Breast epithelium (tissue), 4 donors: ENCODE data around the gene GLIPR2. TPM values are rescaled to one million over a fixed set of nuclear protein-coding genes. Genes with fewer than 3 reads are reported as not detected.

ENCODE experiments used
- DNase-seq, 2 donors: peaks; one replicate each; pipeline ENCODE4 v3.0.0-alpha.2; 2019; ENCODE audit warnings: low spot score in 2 of 2
- H3K27ac ChIP-seq, 2 donors: fragments of 200-600 bp; sonication (generic) in 1 of 2; one replicate each; pipeline ENCODE4 v1.5.1; 2016 to 2019; ENCODE audit warnings: mild to moderate bottlenecking in 1 of 2
- H3K27me3 ChIP-seq, 2 donors: fragments of 200-600 bp; sonication (generic) in 1 of 2; one replicate each; pipeline versions ENCODE4 v1.5.1 to v1.6.0; 2017 to 2019; ENCODE audit warnings: control low read depth in 1 of 2, mild to moderate bottlenecking in 1 of 2
- H3K36me3 ChIP-seq: fragments of 200-600 bp; one replicate; pipeline ENCODE4 v1.5.1; 2019
- H3K4me1 ChIP-seq, 2 donors: fragments of 200-600 bp; sonication (generic); one replicate each; pipeline ENCODE4 v1.5.1; 2016 to 2019; ENCODE audit warnings: control low read depth in 1 of 2
- H3K4me3 ChIP-seq, 3 donors: fragments of 200-600 bp; sonication (generic); 1 replicate in 2 of 3; 2 replicates in 1 of 3; pipeline ENCODE4 v1.5.1; 2016 to 2019; ENCODE audit warnings: mild to moderate bottlenecking in 3 of 3, moderate library complexity in 2 of 3
- H3K9me3 ChIP-seq, 2 donors: fragments of 200-600 bp; sonication (generic) in 1 of 2; one replicate each; pipeline ENCODE4 v1.5.1; 2016 to 2019; ENCODE audit warnings: control low read depth in 1 of 2
- CTCF ChIP-seq, 3 donors: fragments of 450-650 bp; IDR thresholded peaks; one replicate each; pipeline ENCODE4 v1.5.1; 2016 to 2017; ENCODE audit warnings: antibody characterized with exemption in 3 of 3, mild to moderate bottlenecking in 3 of 3, moderate library complexity in 3 of 3
- POLR2A ChIP-seq: fragments of 450-650 bp; IDR thresholded peaks from one replicate; pipeline ENCODE4 v1.6.1; 2016; ENCODE audit warnings: antibody characterized with exemption, mild to moderate bottlenecking, moderate library complexity
- POLR2AphosphoS5 ChIP-seq, 3 donors: sonication (generic); formaldehyde crosslinking; IDR thresholded peaks; one replicate each; pipeline ENCODE4 v1.6.1; 2017; ENCODE audit warnings: antibody characterized with exemption in 3 of 3
- intact Hi-C: fragments of 100-400 bp; cut with DNase I; formaldehyde crosslinking; loops from one replicate; pipeline ENCODE4 v1.15.1; 2023; ENCODE audit warnings: low total_unique reads
- total RNA-seq, 3 donors: library from RNA; depleted of rRNA; stranded (reverse); fragments of >200 nt; gene quantifications; one replicate each; pipeline ENCODE4 v1.1.0, GENCODE V29; 2016

Gene GLIPR2
- total RNA-seq, 3 donors from 2014 or later, result 16.5 to 57.4 (median 26.9) TPM

GRCh38 chr9:36116593-36116992 lies 19.9 kb upstream of the GLIPR2 start:
- H3K4me3 ChIP-seq, result no peak overlapping the region
- no peak for TF ChIP-seq POLR2AphosphoS5 (IDR thresholded peaks at IDR 0.05)
- no peak for TF ChIP-seq POLR2A
- no peak for TF ChIP-seq CTCF (IDR thresholded peaks at IDR 0.05)
- intact Hi-C loops, result no loop called here
- no peak for DNase-seq
- no peaks in the 10 kb centered on the region for H3K9me3 ChIP-seq
- no peaks in the 10 kb centered on the region for H3K36me3 ChIP-seq
- H3K27me3 ChIP-seq, result no peaks in the 10 kb centered on the region
- no peaks in the 10 kb centered on the region for H3K4me1 ChIP-seq
- no peak overlapping the region for H3K27ac ChIP-seq

GRCh38 chr9:36118201-36118600 lies 18.3 kb upstream of the GLIPR2 start:
- H3K4me3 ChIP-seq, result no peak overlapping the region
- intact Hi-C loops, result no loop called here
- TF ChIP-seq CTCF (IDR thresholded peaks at IDR 0.05), result no peak
- no peak for TF ChIP-seq POLR2A
- no peak for TF ChIP-seq POLR2AphosphoS5 (IDR thresholded peaks at IDR 0.05)

GRCh38 chr9:36118706-36119105 lies 17.8 kb upstream of the GLIPR2 start:
- Histone ChIP-seq H3K4me3 (no peak overlapping the region), H3K9me3 (no peaks in the 10 kb centered on the region), H3K27me3 (no peaks in the 10 kb centered on the region), H3K36me3 (no peaks in the 10 kb centered on the region), H3K27ac (no peak overlapping the region), H3K4me1 (no peaks in the 10 kb centered on the region)
- TF ChIP-seq CTCF (IDR thresholded peaks at IDR 0.05) (no peak), POLR2A (no peak), POLR2AphosphoS5 (IDR thresholded peaks at IDR 0.05) (no peak)
- no peak for DNase-seq
- intact Hi-C loops, result no loop called here

More at GRCh38 chr9:36118201-36118600, 18.3 kb upstream of the GLIPR2 start:
- Histone ChIP-seq H3K36me3 (no peaks in the 10 kb centered on the region), H3K9me3 (no peaks in the 10 kb centered on the region), H3K27ac (no peak overlapping the region), H3K4me1 (no peaks in the 10 kb centered on the region), H3K27me3 (no peaks in the 10 kb centered on the region)
- DNase-seq, result no peak

GRCh38 chr9:36119476-36119875 lies 17.1 kb upstream of the GLIPR2 start:
- Histone ChIP-seq H3K36me3 (no peaks in the 10 kb centered on the region), H3K4me3 (no peak overlapping the region), H3K4me1 (no peaks in the 10 kb centered on the region), H3K27ac (no peak overlapping the region), H3K27me3 (no peaks in the 10 kb centered on the region), H3K9me3 (no peaks in the 10 kb centered on the region)
- DNase-seq, result no peak
- TF ChIP-seq POLR2A, result no peak
- no peak for TF ChIP-seq POLR2AphosphoS5 (IDR thresholded peaks at IDR 0.05)
- intact Hi-C loops, result no loop called here

- H3K4me1 ChIP-seq, result no peaks in the 10 kb centered on the region
- intact Hi-C loops, result no loop called here
- no peaks in the 10 kb centered on the region for H3K9me3 ChIP-seq
- H3K27ac ChIP-seq, result no peak overlapping the region
- TF ChIP-seq POLR2AphosphoS5 (IDR thresholded peaks at IDR 0.05) (no peak), POLR2A (no peak)
- no peaks in the 10 kb centered on the region for H3K36me3 ChIP-seq
- no peak for DNase-seq
- no peaks in the 10 kb centered on the region for H3K27me3 ChIP-seq
- no peak overlapping the region for H3K4me3 ChIP-seq
These were observed 15.8 kb upstream of the GLIPR2 start for GRCh38 chr9:36120705-36121104.

- H3K36me3 ChIP-seq, result no peaks in the 10 kb centered on the region
- H3K9me3 ChIP-seq, result no peaks in the 10 kb centered on the region
- no peaks in the 10 kb centered on the region for H3K4me1 ChIP-seq
- no peak for TF ChIP-seq POLR2A
- intact Hi-C loops, result no loop called here
- no peak for DNase-seq
- H3K27me3 ChIP-seq, result no peaks in the 10 kb centered on the region
- no peak overlapping the region for H3K27ac ChIP-seq
- no peak overlapping the region for H3K4me3 ChIP-seq
These were observed 14.6 kb upstream of the GLIPR2 start for GRCh38 chr9:36121971-36122370.

- no peak for DNase-seq
- no peak overlapping the region for H3K27ac ChIP-seq
- H3K4me3 ChIP-seq, result no peak overlapping the region
- H3K36me3 ChIP-seq, result no peaks in the 10 kb centered on the region
- intact Hi-C loops, result no loop called here
- H3K27me3 ChIP-seq, result no peaks in the 10 kb centered on the region
- no peaks in the 10 kb centered on the region for H3K4me1 ChIP-seq
- TF ChIP-seq POLR2A, result no peak
- no peak for TF ChIP-seq POLR2AphosphoS5 (IDR thresholded peaks at IDR 0.05)
- TF ChIP-seq CTCF (IDR thresholded peaks at IDR 0.05), result no peak
- H3K9me3 ChIP-seq, result no peaks in the 10 kb centered on the region
These were observed 13.0 kb upstream of the GLIPR2 start for GRCh38 chr9:36123515-36123914.
